ENCODE results near the gene MMP2. TPM values are rescaled to one million over a fixed set of nuclear protein-coding genes. Genes with fewer than 3 reads are reported as not detected.

The MMP2 gene
- total RNA-seq, 1 donor from 2014 or later = 178 TPM

- Histone ChIP-seq H3K27me3 (ENCODE audit: low read depth) (peaks cover 5% of the 10 kb centered on the region), H3K4me3 (no peak overlapping the region), H3K36me3 (no peaks in the 10 kb centered on the region), H3K27ac (no peak overlapping the region), H3K4me1 (peaks cover 9% of the 10 kb centered on the region), H3K9me3 (no peaks in the 10 kb centered on the region)
- DNase-seq = no peak
- intact Hi-C loops (cut with DNase I) = no loop called here
- no peak for ATAC-seq
- no peak for TF ChIP-seq CTCF (IDR thresholded peaks at IDR 0.05)
These were observed 4.2 kb upstream of the MMP2 start for GRCh38 chr16:55474821-55475220.

- intact Hi-C loops (cut with DNase I) = no loop called here
- ATAC-seq (no peak), DNase-seq (no peak)
- Histone ChIP-seq H3K27me3 (ENCODE audit: low read depth) (peaks cover 5% of the 10 kb centered on the region), H3K4me3 (no peak overlapping the region), H3K27ac (peak overlapping the region; percentile 51), H3K9me3 (no peaks in the 10 kb centered on the region), H3K36me3 (no peaks in the 10 kb centered on the region), H3K4me1 (peaks cover 13% of the 10 kb centered on the region)
- TF ChIP-seq CTCF (IDR thresholded peaks at IDR 0.05) = no peak
These were observed 3.1 kb upstream of the MMP2 start for GRCh38 chr16:55475919-55476318.

- no peak overlapping the region for H3K4me3 ChIP-seq
- H3K27ac ChIP-seq = peak overlapping the region; percentile 51
- intact Hi-C loops (cut with DNase I) = no loop called here
- no peaks in the 10 kb centered on the region for H3K36me3 ChIP-seq
- DNase-seq (no peak), ATAC-seq (no peak)
- peaks cover 11% of the 10 kb centered on the region for H3K27me3 ChIP-seq (ENCODE audit: low read depth)
- no peaks in the 10 kb centered on the region for H3K9me3 ChIP-seq
- peaks cover 11% of the 10 kb centered on the region for H3K4me1 ChIP-seq
- TF ChIP-seq CTCF (IDR thresholded peaks at IDR 0.05) = no peak
These were observed 2.1 kb upstream of the MMP2 start for GRCh38 chr16:55476625-55477533.

GRCh38 chr16:55477736-55478135 is 1.3 kb upstream of the MMP2 start:
- intact Hi-C loops (cut with DNase I) = no loop called here
- ATAC-seq (no peak), DNase-seq (no peak)
- H3K4me3 ChIP-seq = no peak overlapping the region
- H3K4me1 ChIP-seq = peaks cover 15% of the 10 kb centered on the region
- peaks cover 11% of the 10 kb centered on the region for H3K27me3 ChIP-seq (ENCODE audit: low read depth)
- H3K9me3 ChIP-seq = no peaks in the 10 kb centered on the region
- H3K27ac ChIP-seq = no peak overlapping the region
- no peak for TF ChIP-seq CTCF (IDR thresholded peaks at IDR 0.05)
- peaks cover under 1% of the 10 kb centered on the region for H3K36me3 ChIP-seq

GRCh38 chr16:55479430-55480140 is 587 bp downstream of the MMP2 start:
- intact Hi-C loops (cut with DNase I) = no loop called here
- H3K9me3 ChIP-seq = no peaks in the 10 kb centered on the region
- DNase-seq (no peak), ATAC-seq (no peak)
- H3K27me3 ChIP-seq (ENCODE audit: low read depth) = peaks cover 11% of the 10 kb centered on the region
- peaks cover 13% of the 10 kb centered on the region for H3K36me3 ChIP-seq
- peaks cover 18% of the 10 kb centered on the region for H3K4me1 ChIP-seq
- TF ChIP-seq CTCF (IDR thresholded peaks at IDR 0.05) = no peak
- H3K27ac ChIP-seq = peak overlapping the region; percentile 81
- H3K4me3 ChIP-seq = peak overlapping the region; percentile 57
